ENCODE results near the gene SMPD1.

- TF ChIP-seq CTCF (IDR thresholded peaks at IDR 0.05) (no peak), EZH2 (IDR thresholded peaks at IDR 0.05; ENCODE audit: borderline replicate concordance, insufficient read depth, low read depth, low read length, poor library complexity, severe bottlenecking) (no peak)
Observed at GRCh38 chr11:6390718-6391469, 620 bp downstream of the SMPD1 start.

All from B cell (primary cell).